Measurements from ENCODE around the gene CHAC2.

The CHAC2 gene

GRCh38 chr2:53765767-53766166 lies 1.8 kb upstream of the CHAC2 start:
- no peaks in the 10 kb centered on the region; the same call in 1 of the 2 replicates for H3K36me3 ChIP-seq (ENCODE audit: control insufficient read depth, insufficient read depth, low read length)
- no peak overlapping the region for H3K4me3 ChIP-seq (replicated peaks; ENCODE audit: low read depth, low read length)
- TF ChIP-seq CTCF (IDR thresholded peaks at IDR 0.05; ENCODE audit: insufficient read depth, low read length, poor library complexity, severe bottlenecking) = no peak
- no peaks in the 10 kb centered on the region for H3K27me3 ChIP-seq (replicated peaks; ENCODE audit: control insufficient read depth, insufficient read depth, low read length)
- no peak for DNase-seq (ENCODE audit: extremely low read depth, insufficient read length)

DNA sequence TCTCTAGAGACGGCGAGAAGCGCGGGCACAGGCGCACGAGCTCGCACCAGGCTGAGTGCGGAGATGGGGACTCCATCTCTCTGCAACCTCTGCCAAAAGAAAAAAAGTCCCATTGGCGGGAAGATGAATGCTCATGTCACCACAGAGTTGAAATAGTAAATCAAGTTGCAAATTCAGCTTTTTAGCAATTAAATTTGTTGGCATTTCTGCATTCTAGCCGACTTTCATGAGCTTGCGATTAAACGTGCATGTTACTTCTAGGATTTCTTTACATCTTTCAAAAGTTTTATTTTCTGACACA lies 588 bp downstream of the CHAC2 start:
- no peaks in the 10 kb centered on the region; the same call in 1 of the 2 replicates for H3K36me3 ChIP-seq (ENCODE audit: control insufficient read depth, insufficient read depth, low read length)
- H3K27me3 ChIP-seq (replicated peaks; ENCODE audit: control insufficient read depth, insufficient read depth, low read length) = no peaks in the 10 kb centered on the region
- no peak for TF ChIP-seq CTCF (IDR thresholded peaks at IDR 0.05; ENCODE audit: insufficient read depth, low read length, poor library complexity, severe bottlenecking)
- peak overlapping the region; percentile 95 for H3K4me3 ChIP-seq (replicated peaks; ENCODE audit: low read depth, low read length)
- no peak for DNase-seq (ENCODE audit: extremely low read depth, insufficient read length)

GRCh38 chr2:53769318-53769945 lies 1.8 kb downstream of the CHAC2 start:
- H3K27me3 ChIP-seq (replicated peaks; ENCODE audit: control insufficient read depth, insufficient read depth, low read length) = no peaks in the 10 kb centered on the region
- TF ChIP-seq CTCF (IDR thresholded peaks at IDR 0.05; ENCODE audit: insufficient read depth, low read length, poor library complexity, severe bottlenecking) = no peak
- H3K36me3 ChIP-seq (ENCODE audit: control insufficient read depth, insufficient read depth, low read length) = peaks cover 2% of the 10 kb centered on the region; the same call in 1 of the 2 replicates
- H3K4me3 ChIP-seq (replicated peaks; ENCODE audit: low read depth, low read length) = no peak overlapping the region
- no peak for DNase-seq (ENCODE audit: extremely low read depth, insufficient read length)

DNA sequence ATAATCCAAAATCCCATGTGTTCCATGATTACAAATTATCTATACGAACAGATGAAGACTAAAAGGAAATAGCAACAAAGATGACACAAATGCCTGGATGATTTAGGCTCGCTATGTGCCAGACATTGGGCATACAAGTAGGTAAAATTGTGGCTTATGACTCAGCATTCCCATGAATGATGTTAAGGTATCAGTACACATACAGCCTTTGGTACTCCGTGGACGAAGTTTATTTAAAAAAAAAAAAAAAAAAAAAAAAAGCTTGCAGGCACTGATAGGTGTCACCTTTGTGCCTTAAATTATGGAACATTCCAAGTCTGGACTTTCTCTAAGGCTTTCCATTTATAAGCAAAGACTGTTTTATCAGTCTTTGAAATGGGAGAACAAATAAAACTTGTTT lies 2.7 kb downstream of the CHAC2 start:
- H3K27me3 ChIP-seq (replicated peaks; ENCODE audit: control insufficient read depth, insufficient read depth, low read length) = no peaks in the 10 kb centered on the region
- no peak for TF ChIP-seq CTCF (IDR thresholded peaks at IDR 0.05; ENCODE audit: insufficient read depth, low read length, poor library complexity, severe bottlenecking)

DNA sequence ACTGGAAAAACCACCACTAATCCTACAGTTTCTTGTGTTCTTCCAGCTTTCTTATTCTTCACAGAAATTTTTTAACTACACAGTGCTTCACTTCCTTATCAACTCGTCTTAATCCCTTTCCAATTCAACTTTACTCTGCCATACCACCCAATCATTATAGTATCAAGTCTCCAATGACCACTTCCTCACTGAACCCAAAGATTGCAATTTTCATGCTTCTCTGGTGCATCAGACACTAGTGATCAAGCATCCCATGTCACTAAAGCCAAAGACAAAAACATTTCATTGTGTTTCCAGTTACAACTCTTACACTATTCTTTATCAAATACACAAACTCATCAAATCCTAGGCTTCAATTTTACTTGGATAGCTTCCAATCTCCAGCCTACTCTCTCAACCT lies 9.5 kb downstream of the CHAC2 start:
- peaks cover 7% of the 10 kb centered on the region for H3K36me3 ChIP-seq (ENCODE audit: control insufficient read depth, insufficient read depth, low read length)
- H3K4me3 ChIP-seq (replicated peaks; ENCODE audit: low read depth, low read length) = no peak overlapping the region
- no peak for TF ChIP-seq CTCF (IDR thresholded peaks at IDR 0.05; ENCODE audit: insufficient read depth, low read length, poor library complexity, severe bottlenecking)
- no peaks in the 10 kb centered on the region for H3K27me3 ChIP-seq (replicated peaks; ENCODE audit: control insufficient read depth, insufficient read depth, low read length)
- DNase-seq (ENCODE audit: extremely low read depth, insufficient read length) = no peak

More for the DNA sequence above, 2.7 kb downstream of the CHAC2 start:
- Histone ChIP-seq H3K4me3 (replicated peaks; ENCODE audit: low read depth, low read length) (no peak overlapping the region), H3K36me3 (ENCODE audit: control insufficient read depth, insufficient read depth, low read length) (peaks cover 2% of the 10 kb centered on the region; the same call in 1 of the 2 replicates)
- DNase-seq (ENCODE audit: extremely low read depth, insufficient read length) = no peak
